Heart left ventricle (tissue), 16 donors: ENCODE results near the gene DCAF5. TPM values are rescaled to one million over a fixed set of nuclear protein-coding genes. Genes with fewer than 3 reads are reported as not detected.
A peak's percentile ranks its signal among the peaks of the same experiment; 100 is the strongest.

ENCODE experiments used
- ATAC-seq, 4 donors: fragments of 200-7000 bp; cut with Tn5 transposase; one replicate each; pipeline ENCODE4 v1.9.1; 2020 to 2022; ENCODE audit warnings: moderate library complexity in 4 of 4, mild to moderate bottlenecking in 3 of 4, moderate number of reproducible peaks in 1 of 4
- DNase-seq, 5 donors: peaks; one replicate each; pipeline ENCODE4 v3.0.0-alpha.2; 2020
- H3K27ac ChIP-seq, 12 donors: fragments of 200-600 bp; sonication (generic) in 4 of 12; one replicate each; pipeline versions ENCODE4 v1.5.0 to v1.8.0; 2016 to 2022; ENCODE audit warnings: mild to moderate bottlenecking in 2 of 12
- H3K27me3 ChIP-seq, 9 donors: fragments of 200-600 bp; sonication (generic) in 2 of 9; one replicate each; pipeline versions ENCODE4 v1.5.1 to v1.8.0; 2016 to 2022; ENCODE audit warnings: mild to moderate bottlenecking in 3 of 9
- H3K36me3 ChIP-seq, 9 donors: fragments of 200-600 bp; sonication (generic) in 2 of 9; one replicate each; pipeline versions ENCODE4 v1.5.0 to v1.8.0; 2018 to 2022; ENCODE audit warnings: mild to moderate bottlenecking in 2 of 9
- H3K4me1 ChIP-seq, 12 donors: fragments of 200-600 bp; sonication (generic) in 4 of 12; one replicate each; pipeline versions ENCODE4 v1.5.0 to v1.8.0; 2016 to 2022; ENCODE audit warnings: mild to moderate bottlenecking in 3 of 12
- H3K4me3 ChIP-seq, 12 donors: fragments of 200-600 bp; sonication (generic) in 4 of 12; one replicate each; pipeline versions ENCODE4 v1.5.0 to v1.8.0; 2017 to 2022; ENCODE audit warnings: mild to moderate bottlenecking in 9 of 12, moderate library complexity in 4 of 12
- H3K9me3 ChIP-seq, 12 donors: fragments of 200-600 bp; sonication (generic) in 4 of 12; one replicate each; pipeline versions ENCODE4 v1.5.0 to v1.8.0; 2016 to 2022; ENCODE audit warnings: mild to moderate bottlenecking in 1 of 12
- POLR2A ChIP-seq, 2 donors: fragments of 450-650 bp; IDR thresholded peaks; one replicate each; pipeline ENCODE4 v1.6.1; 2017; ENCODE audit warnings: antibody characterized with exemption in 2 of 2, mild to moderate bottlenecking in 2 of 2, moderate library complexity in 2 of 2
- WGBS, 4 donors: extraction: QIAGEN DNeasy Blood & Tissue Kit in 2 of 4; methylation state at CpG; one replicate each; pipeline versions ENCODE4 v1.1.5 to v1.1.7; 2013 to 2018; 5-methylcytosine and 5-hydroxymethylcytosine counted together
- intact Hi-C, 10 donors: fragments of 100-400 bp; cut with DNase I; formaldehyde crosslinking; loops; one replicate each; pipeline versions ENCODE4 v1.11.1 to v1.14.2; 2022
- polyA plus RNA-seq, 2 donors: library from polyadenylated mRNA; stranded (reverse); fragments of 200-250 nt; gene quantifications; one replicate each; pipeline ENCODE4 v1.2.3, GENCODE V29; 2013
- total RNA-seq, 9 donors: library from RNA; depleted of rRNA in 2 of 9; stranded (reverse); fragments of >200 nt in 2 of 9; fragmentation: NEBNext Ultra II Directional in 3 of 9; extraction: Animal tissue kit (Norgen Biotek cat#: 25700) in 3 of 9; gene quantifications; one replicate each; pipeline versions ENCODE4 v1.1.0 to v1.2.4, GENCODE V29; 2016 to 2023
- TF ChIP-seq, protein P1 (sequence below), 12 donors: fragments of 200-600 bp; sonication (generic) in 4 of 12; IDR thresholded peaks; one replicate each; pipeline versions ENCODE4 v1.5.0 to v1.8.0; 2018 to 2022; ENCODE audit warnings: antibody characterized with exemption in 12 of 12, mild to moderate bottlenecking in 5 of 12
- donor health status: ischemic (EF 13 %, LVEDD 7.1; RV severe dilation, severe dysfunction).
- donor health status: healthy with polysubstance abuse.
- donor health status: DM: no; HTN: yes; CAD: no.
- donor health status: DM: no; HTN: no; CAD: no.
- donor health status: ischemic (EF 25% LVEDD 6.9; RV normal size, moderate dysfunction).
- donor health status: ischemic (EF 25% LVEDD 5.7; RV mildly dilated, moderate dysfunction).
- donor health status: healthy.
- donor health status: DM: yes; HTN: yes; CAD: no.
- donor health status: ischemic (EF 35%, LVEDD 5.7; RV mildly dilated, moderate dysfunction).
- donor health status: nonischemic (EF 11% LVEDD 7.7; RV severe dilation, severe dysfunction).
- donor health status: DM: yes; HTN: yes; CAD: no.
- donor health status: PGD.
- donor health status: ischemic (EF 29% LVEDD 5.4; RV normal size, mild dysfunction).
- donor health status: nonischemic (EF 23%, LVEDD 6.1; RV moderate dilation, normal function).

Gene DCAF5
- total and polyA plus RNA-seq, 11 donors: 16.8 to 71.7 (median 58.8) TPM

- Histone ChIP-seq H3K27ac (peak overlapping the region in 3 of 12 donors; percentile 3 to 82 (median 36)), H3K27me3 (no peaks in the 10 kb centered on the region), H3K9me3 (no peaks in the 10 kb centered on the region), H3K36me3 (peaks cover 0 to 97% (median 83%) of the 10 kb centered on the region in 9 donors), H3K4me3 (no peak overlapping the region), H3K4me1 (peaks cover 0 to 12% (median 2%) of the 10 kb centered on the region in 12 donors)
- WGBS, 4 donors: 79 to 93% (median 87%) methylated on average over 3 of the region's 3 CpGs
- no peak for TF ChIP-seq POLR2A (IDR thresholded peaks at IDR 0.05)
- TF ChIP-seq, protein P1, sequence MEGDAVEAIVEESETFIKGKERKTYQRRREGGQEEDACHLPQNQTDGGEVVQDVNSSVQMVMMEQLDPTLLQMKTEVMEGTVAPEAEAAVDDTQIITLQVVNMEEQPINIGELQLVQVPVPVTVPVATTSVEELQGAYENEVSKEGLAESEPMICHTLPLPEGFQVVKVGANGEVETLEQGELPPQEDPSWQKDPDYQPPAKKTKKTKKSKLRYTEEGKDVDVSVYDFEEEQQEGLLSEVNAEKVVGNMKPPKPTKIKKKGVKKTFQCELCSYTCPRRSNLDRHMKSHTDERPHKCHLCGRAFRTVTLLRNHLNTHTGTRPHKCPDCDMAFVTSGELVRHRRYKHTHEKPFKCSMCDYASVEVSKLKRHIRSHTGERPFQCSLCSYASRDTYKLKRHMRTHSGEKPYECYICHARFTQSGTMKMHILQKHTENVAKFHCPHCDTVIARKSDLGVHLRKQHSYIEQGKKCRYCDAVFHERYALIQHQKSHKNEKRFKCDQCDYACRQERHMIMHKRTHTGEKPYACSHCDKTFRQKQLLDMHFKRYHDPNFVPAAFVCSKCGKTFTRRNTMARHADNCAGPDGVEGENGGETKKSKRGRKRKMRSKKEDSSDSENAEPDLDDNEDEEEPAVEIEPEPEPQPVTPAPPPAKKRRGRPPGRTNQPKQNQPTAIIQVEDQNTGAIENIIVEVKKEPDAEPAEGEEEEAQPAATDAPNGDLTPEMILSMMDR (IDR thresholded peaks at IDR 0.05): no peak
- intact Hi-C loops: loop anchor here in 4 of 10 donors (5.0 to 10.0 kb wide), 2 partner anchors 112 to 175 kb away; partner anchors contain the start of gene ACTN1 (in 1 of the 4)
- DNase-seq (no peak), ATAC-seq (peak in 2 of 4 donors; percentile 33 to 50)
Observed at GRCh38 chr14:69087061-69087461, 65.9 kb downstream of the DCAF5 start.

DNA sequence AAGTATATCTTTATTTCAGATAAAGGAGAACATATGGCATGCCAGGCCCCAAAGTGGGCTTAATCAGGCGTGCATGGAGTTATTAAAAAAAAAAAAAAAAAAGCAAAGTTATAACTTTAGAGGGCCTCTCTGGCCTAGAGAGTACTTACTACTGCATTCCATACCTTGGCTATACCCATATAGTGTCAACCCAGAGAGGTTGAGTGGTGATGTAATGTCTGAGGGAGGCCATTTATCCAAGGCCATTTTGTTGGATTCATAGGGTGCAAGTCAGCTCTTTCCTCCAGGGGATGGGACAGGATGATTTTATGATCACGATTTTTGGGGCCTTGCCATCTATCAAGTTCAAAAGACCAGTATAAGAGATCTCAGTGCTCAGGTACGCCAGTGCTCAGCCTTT is 66.4 kb downstream of the DCAF5 start:
- no peak for TF ChIP-seq POLR2A (IDR thresholded peaks at IDR 0.05)
- TF ChIP-seq, protein P1 (IDR thresholded peaks at IDR 0.05): no peak
- peaks cover 0 to 12% (median 2%) of the 10 kb centered on the region in 12 donors for H3K4me1 ChIP-seq
- no peaks in the 10 kb centered on the region for H3K27me3 ChIP-seq
- no peaks in the 10 kb centered on the region for H3K9me3 ChIP-seq
- intact Hi-C loops: loop anchor here in 4 of 10 donors (5.0 to 10.0 kb wide), 2 partner anchors 112 to 174 kb away; partner anchors contain the start of gene ACTN1 (in 1 of the 4)
- peaks cover 0 to 96% (median 83%) of the 10 kb centered on the region in 9 donors for H3K36me3 ChIP-seq
- no peak for ATAC-seq
- H3K4me3 ChIP-seq: no peak overlapping the region
- DNase-seq: no peak
- 87 to 95% (median 93%) methylated on average over 3 of the region's 3 CpGs for WGBS, 4 donors
- peak overlapping the region in 2 of 12 donors; percentile 36 to 82 for H3K27ac ChIP-seq

GRCh38 chr14:69084023-69084422 is 68.9 kb downstream of the DCAF5 start:
- Histone ChIP-seq H3K4me1 (peaks cover 0 to 23% (median 14%) of the 10 kb centered on the region in 12 donors), H3K27ac (no peak overlapping the region), H3K9me3 (no peaks in the 10 kb centered on the region), H3K27me3 (no peaks in the 10 kb centered on the region), H3K4me3 (no peak overlapping the region), H3K36me3 (peaks cover 0 to 82% (median 64%) of the 10 kb centered on the region in 9 donors)
- WGBS, 4 donors: 84 to 89% (median 86%) methylated on average over 4 of the region's 4 CpGs
- intact Hi-C loops: loop anchor here in 2 of 10 donors (5.0 to 10.0 kb wide), 2 partner anchors 109 to 182 kb away; partner anchors contain the start of gene ACTN1 (in 1 of the 2)
- DNase-seq (no peak), ATAC-seq (no peak)
- TF ChIP-seq, protein P1 (IDR thresholded peaks at IDR 0.05): no peak

GRCh38 chr14:69083181-69083580 is 69.7 kb downstream of the DCAF5 start:
- H3K27me3 ChIP-seq: no peaks in the 10 kb centered on the region
- H3K27ac ChIP-seq: peak overlapping the region in 1 of 12 donors; percentile 9
- intact Hi-C loops: loop anchor here in 2 of 10 donors (5.0 to 10.0 kb wide), 2 partner anchors 108 to 181 kb away; partner anchors contain the start of gene ACTN1 (in 1 of the 2)
- no peak for DNase-seq
- H3K4me1 ChIP-seq: peaks cover 0 to 30% (median 18%) of the 10 kb centered on the region in 12 donors
- TF ChIP-seq, protein P1 (IDR thresholded peaks at IDR 0.05): no peak
- no peak for TF ChIP-seq POLR2A (IDR thresholded peaks at IDR 0.05)
- WGBS, 4 donors: 90 to 96% (median 95%) methylated on average over 6 of the region's 6 CpGs
- no peak overlapping the region for H3K4me3 ChIP-seq
- ATAC-seq: no peak
- H3K9me3 ChIP-seq: no peaks in the 10 kb centered on the region
- peaks cover 0 to 74% (median 62%) of the 10 kb centered on the region in 9 donors for H3K36me3 ChIP-seq
